Breast epithelium (tissue), 4 donors: ENCODE results near the gene GLCCI1. TPM values are rescaled to one million over a fixed set of nuclear protein-coding genes. Genes with fewer than 3 reads are reported as not detected.
"Not testable (repeated sequence)": the region's sequence is repeated elsewhere in the genome, so short reads cannot be mapped to it uniquely, and the experiment has no call there.

Experiments
- DNase-seq, 2 donors: peaks; one replicate each; pipeline ENCODE4 v3.0.0-alpha.2; 2019; ENCODE audit warnings: low spot score in 2 of 2
- H3K27ac ChIP-seq, 2 donors: fragments of 200-600 bp; sonication (generic) in 1 of 2; one replicate each; pipeline ENCODE4 v1.5.1; 2016 to 2019; ENCODE audit warnings: mild to moderate bottlenecking in 1 of 2
- H3K27me3 ChIP-seq, 2 donors: fragments of 200-600 bp; sonication (generic) in 1 of 2; one replicate each; pipeline versions ENCODE4 v1.5.1 to v1.6.0; 2017 to 2019; ENCODE audit warnings: control low read depth in 1 of 2, mild to moderate bottlenecking in 1 of 2
- H3K36me3 ChIP-seq: fragments of 200-600 bp; one replicate; pipeline ENCODE4 v1.5.1; 2019
- H3K4me1 ChIP-seq, 2 donors: fragments of 200-600 bp; sonication (generic); one replicate each; pipeline ENCODE4 v1.5.1; 2016 to 2019; ENCODE audit warnings: control low read depth in 1 of 2
- H3K4me3 ChIP-seq, 3 donors: fragments of 200-600 bp; sonication (generic); 1 replicate in 2 of 3; 2 replicates in 1 of 3; pipeline ENCODE4 v1.5.1; 2016 to 2019; ENCODE audit warnings: mild to moderate bottlenecking in 3 of 3, moderate library complexity in 2 of 3
- H3K9me3 ChIP-seq, 2 donors: fragments of 200-600 bp; sonication (generic) in 1 of 2; one replicate each; pipeline ENCODE4 v1.5.1; 2016 to 2019; ENCODE audit warnings: control low read depth in 1 of 2
- CTCF ChIP-seq, 3 donors: fragments of 450-650 bp; IDR thresholded peaks; one replicate each; pipeline ENCODE4 v1.5.1; 2016 to 2017; ENCODE audit warnings: antibody characterized with exemption in 3 of 3, mild to moderate bottlenecking in 3 of 3, moderate library complexity in 3 of 3
- POLR2A ChIP-seq: fragments of 450-650 bp; IDR thresholded peaks from one replicate; pipeline ENCODE4 v1.6.1; 2016; ENCODE audit warnings: antibody characterized with exemption, mild to moderate bottlenecking, moderate library complexity
- POLR2AphosphoS5 ChIP-seq, 3 donors: sonication (generic); formaldehyde crosslinking; IDR thresholded peaks; one replicate each; pipeline ENCODE4 v1.6.1; 2017; ENCODE audit warnings: antibody characterized with exemption in 3 of 3
- intact Hi-C: fragments of 100-400 bp; cut with DNase I; formaldehyde crosslinking; loops from one replicate; pipeline ENCODE4 v1.15.1; 2023; ENCODE audit warnings: low total_unique reads
- total RNA-seq, 3 donors: library from RNA; depleted of rRNA; stranded (reverse); fragments of >200 nt; gene quantifications; one replicate each; pipeline ENCODE4 v1.1.0, GENCODE V29; 2016

Gene GLCCI1
- total RNA-seq, 3 donors from 2014 or later: 11.7 to 29.1 (median 18.4) TPM

GRCh38 chr7:8042796-8043535, 74.4 kb downstream of the GLCCI1 start:
- no peak overlapping the region for H3K27ac ChIP-seq
- H3K9me3 ChIP-seq: no peaks in the 10 kb centered on the region
- intact Hi-C loops: no loop called here
- no peaks in the 10 kb centered on the region for H3K36me3 ChIP-seq
- no peak overlapping the region for H3K4me3 ChIP-seq
- TF ChIP-seq POLR2A (no peak), POLR2AphosphoS5 (IDR thresholded peaks at IDR 0.05) (no peak), CTCF (IDR thresholded peaks at IDR 0.05) (no peak)
- DNase-seq: no peak
- no peaks in the 10 kb centered on the region for H3K4me1 ChIP-seq
- no peaks in the 10 kb centered on the region for H3K27me3 ChIP-seq

- no peak overlapping the region for H3K27ac ChIP-seq
- TF ChIP-seq POLR2A (no peak), CTCF (IDR thresholded peaks at IDR 0.05) (no peak), POLR2AphosphoS5 (IDR thresholded peaks at IDR 0.05) (no peak)
- no peak overlapping the region for H3K4me3 ChIP-seq
- intact Hi-C loops: no loop called here
- H3K9me3 ChIP-seq: no peaks in the 10 kb centered on the region
- H3K4me1 ChIP-seq: no peaks in the 10 kb centered on the region
- no peaks in the 10 kb centered on the region for H3K27me3 ChIP-seq
- DNase-seq: no peak
- no peaks in the 10 kb centered on the region for H3K36me3 ChIP-seq
These were observed 76.3 kb downstream of the GLCCI1 start for GRCh38 chr7:8044761-8045430.

GRCh38 chr7:8048067-8048466, 79.5 kb downstream of the GLCCI1 start:
- H3K9me3 ChIP-seq, H3K36me3 ChIP-seq, H3K4me3 ChIP-seq, H3K27me3 ChIP-seq, intact Hi-C loops, H3K4me1 ChIP-seq, DNase-seq, H3K27ac ChIP-seq: not testable (repeated sequence)

GRCh38 chr7:8051373-8051772, 82.8 kb downstream of the GLCCI1 start:
- no peaks in the 10 kb centered on the region for H3K4me1 ChIP-seq
- H3K4me3 ChIP-seq: no peak overlapping the region
- intact Hi-C loops: no loop called here
- H3K9me3 ChIP-seq: no peaks in the 10 kb centered on the region
- no peaks in the 10 kb centered on the region for H3K27me3 ChIP-seq
- TF ChIP-seq POLR2AphosphoS5 (IDR thresholded peaks at IDR 0.05): no peak
- TF ChIP-seq POLR2A: no peak
- TF ChIP-seq CTCF (IDR thresholded peaks at IDR 0.05): no peak
- DNase-seq: no peak
- H3K27ac ChIP-seq: no peak overlapping the region
- no peaks in the 10 kb centered on the region for H3K36me3 ChIP-seq

GRCh38 chr7:8051998-8052397, 83.4 kb downstream of the GLCCI1 start:
- no peaks in the 10 kb centered on the region for H3K36me3 ChIP-seq
- H3K4me1 ChIP-seq: no peaks in the 10 kb centered on the region
- H3K4me3 ChIP-seq: no peak overlapping the region
- H3K27me3 ChIP-seq: no peaks in the 10 kb centered on the region
- H3K27ac ChIP-seq: no peak overlapping the region
- DNase-seq: no peak
- intact Hi-C loops: no loop called here
- TF ChIP-seq CTCF (IDR thresholded peaks at IDR 0.05) (no peak), POLR2A (no peak), POLR2AphosphoS5 (IDR thresholded peaks at IDR 0.05) (no peak)
- no peaks in the 10 kb centered on the region for H3K9me3 ChIP-seq
